H1 (cell line): Measurements from ENCODE around the gene CLEC3A. TPM values are rescaled to one million over a fixed set of nuclear protein-coding genes. Genes with fewer than 3 reads are reported as not detected.
A peak's percentile ranks its signal among the peaks of the same experiment; 100 is the strongest.

Source experiments
- ASH2L ChIP-seq: fragments of 200-600, 300-600 bp; sonication (generic); IDR thresholded peaks from one replicate; pipeline ENCODE4 v1.7.1; 2017; ENCODE audit warnings: low read length
- ATF3 ChIP-seq: IDR thresholded peaks from 2 replicates; pipeline ENCODE4 v1.6.1; 2011; ENCODE audit warnings: low read depth, mild to moderate bottlenecking, low read length; ENCODE audit not compliant: insufficient read depth
- BACH1 ChIP-seq: IDR thresholded peaks from 2 replicates; pipeline ENCODE4 v1.6.1; 2012; ENCODE audit warnings: low read length, improper control_type of control experiment
- CBX8 ChIP-seq: fragments of 300-800, 300-1000 bp; sonication (generic); IDR thresholded peaks from 2 replicates; pipeline ENCODE4 v1.7.1; 2016; ENCODE audit warnings: low read depth, low read length, borderline replicate concordance
- CEBPB ChIP-seq: IDR thresholded peaks from 2 replicates; pipeline ENCODE4 v1.6.1; 2012; ENCODE audit warnings: low read depth, low read length
- CHD2 ChIP-seq: IDR thresholded peaks from 2 replicates; pipeline ENCODE4 v1.6.1; 2012; ENCODE audit warnings: low read length, improper control_type of control experiment
- E2F6 ChIP-seq: IDR thresholded peaks from 2 replicates; pipeline ENCODE4 v1.6.1; 2012; ENCODE audit warnings: inconsistent platforms
- EP300 ChIP-seq, 2 experiments: IDR thresholded peaks; 1 replicate in 1 of 2; 2 replicates in 1 of 2; pipeline ENCODE4 v1.6.1; 2011 to 2012; ENCODE audit warnings: low read depth in 2 of 2, low read length in 2 of 2, mild to moderate bottlenecking in 2 of 2, borderline replicate concordance in 1 of 2, inconsistent platforms in 1 of 2, moderate library complexity in 1 of 2
- EZH2 ChIP-seq: fragments of 200-600 bp; sonication (generic); IDR thresholded peaks from 2 replicates; pipeline ENCODE4 v1.7.1; 2012; ENCODE audit warnings: low read depth, mild to moderate bottlenecking, moderate library complexity, low read length, inconsistent platforms; ENCODE audit not compliant: severe bottlenecking
- GTF2F1 ChIP-seq: IDR thresholded peaks from 2 replicates; pipeline ENCODE4 v1.6.1; 2012; ENCODE audit warnings: low read depth, low read length, improper control_type of control experiment, borderline replicate concordance
- HDAC2 ChIP-seq, 2 experiments: fragments of 300-600 bp in 1 of 2; sonication (generic) in 1 of 2; IDR thresholded peaks; 2 replicates each; pipeline ENCODE4 v1.6.1; 2011 to 2012; ENCODE audit warnings: low read depth in 2 of 2, low read length in 2 of 2, mild to moderate bottlenecking in 2 of 2, moderate library complexity in 2 of 2, borderline replicate concordance in 1 of 2, inconsistent platforms in 1 of 2
- HDAC6 ChIP-seq: IDR thresholded peaks from one replicate; pipeline ENCODE4 v1.7.1; 2012; ENCODE audit warnings: low read depth, mild to moderate bottlenecking, inconsistent platforms, low read length, moderate library complexity
- JUN ChIP-seq: IDR thresholded peaks from 2 replicates; pipeline ENCODE4 v1.6.1; 2011; ENCODE audit warnings: low read depth, mild to moderate bottlenecking, improper control_type of control experiment, low read length
- KDM1A ChIP-seq: fragments of 200-600, 300-600 bp; sonication (generic); IDR thresholded peaks from 2 replicates; pipeline ENCODE4 v1.7.1; 2016; ENCODE audit warnings: mild to moderate bottlenecking, low read length, borderline replicate concordance
- MAX ChIP-seq: IDR thresholded peaks from 2 replicates; pipeline ENCODE4 v1.6.1; 2012; ENCODE audit warnings: inconsistent platforms
- PHF8 ChIP-seq: fragments of 200-600 bp; sonication (generic); conservative IDR thresholded peaks from 2 replicates; pipeline ENCODE4 v1.7.1; 2012; ENCODE audit warnings: low read depth, mild to moderate bottlenecking, inconsistent platforms, low read length, moderate library complexity
- POU5F1 ChIP-seq: IDR thresholded peaks from 2 replicates; pipeline ENCODE4 v1.6.1; 2011; ENCODE audit warnings: low read depth, mild to moderate bottlenecking, low read length, moderate library complexity
- RAD21 ChIP-seq, 2 experiments: IDR thresholded peaks in 1 of 2; conservative IDR thresholded peaks in 1 of 2; 2 replicates each; pipeline ENCODE4 v1.6.1; 2011; ENCODE audit warnings: low read depth in 2 of 2, low read length in 2 of 2, improper control_type of control experiment in 1 of 2, inconsistent platforms in 1 of 2, mild to moderate bottlenecking in 1 of 2, moderate library complexity in 1 of 2
- SP1 ChIP-seq: IDR thresholded peaks from 2 replicates; pipeline ENCODE4 v1.6.1; 2011; ENCODE audit warnings: low read depth, low read length
- TEAD4 ChIP-seq: IDR thresholded peaks from 2 replicates; pipeline ENCODE4 v1.6.1; 2012; ENCODE audit warnings: low read depth, low read length, inconsistent platforms, mixed read lengths
- USF2 ChIP-seq: IDR thresholded peaks from 2 replicates; pipeline ENCODE4 v1.6.1; 2011; ENCODE audit warnings: low read length, improper control_type of control experiment
- YY1 ChIP-seq: IDR thresholded peaks from 2 replicates; pipeline ENCODE4 v1.6.1; 2011; ENCODE audit warnings: low read depth, mild to moderate bottlenecking, low read length
- polyA plus RNA-seq, 7 experiments: library from polyadenylated mRNA; depleted of rRNA in 3 of 7; stranded (reverse) in 5 of 7; unstranded in 2 of 7; fragments of >200 nt in 5 of 7; fragments of 200-250 nt in 2 of 7; gene quantifications; 1 replicate in 5 of 7; 2 replicates in 1 of 7; 4 replicates in 1 of 7; pipeline versions ENCODE4 v1.2.1 to v1.2.3, GENCODE V29; 2011 to 2013; ENCODE audit warnings: missing spikeins in 2 of 7, mixed read lengths in 2 of 7
- total RNA-seq: library from RNA; stranded (reverse); fragmentation: NEBNext Ultra II Directional; extraction: Animal tissue kit (Norgen Biotek cat#: 25700); gene quantifications from 2 replicates; pipeline ENCODE4 v1.2.1, GENCODE V29; 2021

CLEC3A gene
- total and polyA plus RNA-seq, 2 of the 8 experiments (the other 6 are each of a cell fraction or from before 2014, with no cell fraction given): not detected

- TF ChIP-seq MAX (0 out of 2 replicates have a peak, but pooled peaks have one; percentile 27), JUN (no peak), HDAC6 (no peak), PHF8 (no peak), RAD21 (IDR thresholded peaks at IDR 0.05 in 1 of 2, conservative IDR thresholded peaks at IDR 0.05 in 1 of 2; ENCODE audit: low read depth in 2 of 2, low read length in 2 of 2) (0 out of 4 replicates have a peak, but pooled peaks of 1 of the 2 experiments have one; percentile 4), ATF3 (no peak), ASH2L (no peak), CBX8 (no peak), TEAD4 (peak; percentile 38; the same call in 1 of the 2 replicates), SP1 (peak; percentile 87), HDAC2 (IDR thresholded peaks at IDR 0.05; ENCODE audit: borderline replicate concordance in 1 of 2, low read depth in 2 of 2, low read length in 2 of 2) (peak; percentile 17 to 69; a peak in 2 of 4 replicates), CHD2 (0 out of 2 replicates have a peak, but pooled peaks have one; percentile 28), USF2 (no peak), EP300 (IDR thresholded peaks at IDR 0.05; ENCODE audit: borderline replicate concordance in 1 of 2, low read depth in 2 of 2, low read length in 2 of 2) (peak in 1 of 2 experiments; percentile 62; a peak in 1 of 3 replicates), GTF2F1 (no peak), BACH1 (peak; percentile 94), CEBPB (no peak), EZH2 (no peak), YY1 (peak; percentile 36; the same call in 1 of the 2 replicates), KDM1A (no peak), E2F6 (no peak), POU5F1 (peak; percentile 93)
Measured at GRCh38 chr16:78072275-78072674, 49.9 kb downstream of the CLEC3A start (continued).
